Dedifferentiated amniotic fluid mesenchymal stem cell (primary cell): ENCODE results near the gene CAPN8.

Experiments used
- DNase-seq: peaks from one replicate; pipeline ENCODE4 v3.0.0-alpha.2; 2016; ENCODE audit errors: extremely low spot score

The CAPN8 gene

DNA sequence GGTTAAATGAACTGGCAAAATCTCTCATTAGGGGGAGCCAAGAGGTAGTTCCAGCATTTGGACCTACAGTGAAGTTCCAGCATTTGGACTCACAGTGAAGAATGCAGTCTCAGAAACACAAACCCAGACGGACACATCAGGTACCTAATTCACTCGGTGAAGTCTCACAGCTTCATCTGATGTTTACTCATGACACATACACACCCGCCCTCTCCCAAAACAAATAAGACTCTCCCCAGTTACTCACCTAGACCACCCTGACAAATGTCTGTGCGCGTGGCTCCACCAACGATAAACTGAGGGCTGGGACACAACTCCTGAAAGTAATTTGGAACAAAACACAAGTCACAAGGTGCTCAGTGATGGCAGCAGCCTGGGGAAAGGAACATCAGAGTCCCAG is 11.4 kb downstream of the CAPN8 start:
- no peak for DNase-seq

- DNase-seq = no peak
Measured at GRCh38 chr1:223653431-223653830, 12.1 kb downstream of the CAPN8 start.

DNA sequence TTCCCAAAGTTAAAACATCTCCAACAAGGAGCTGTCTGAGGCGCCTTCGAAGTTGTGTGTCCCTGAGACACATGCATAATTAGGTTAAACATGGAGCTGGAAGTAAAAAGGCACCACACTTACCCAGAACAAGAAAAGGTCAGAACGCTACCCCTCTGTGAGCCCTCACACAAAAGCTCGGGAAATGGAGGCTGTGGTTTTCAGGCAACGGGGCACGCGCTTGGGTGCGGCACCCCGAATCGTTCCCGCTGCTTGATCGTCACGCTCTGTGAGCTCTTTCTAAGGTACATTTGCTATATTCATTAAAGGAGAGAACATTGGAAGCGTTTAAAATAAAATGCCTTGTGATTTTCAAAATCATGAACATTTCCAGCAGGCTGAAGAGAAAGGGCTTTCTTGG is 12.5 kb downstream of the CAPN8 start:
- no peak for DNase-seq

DNA sequence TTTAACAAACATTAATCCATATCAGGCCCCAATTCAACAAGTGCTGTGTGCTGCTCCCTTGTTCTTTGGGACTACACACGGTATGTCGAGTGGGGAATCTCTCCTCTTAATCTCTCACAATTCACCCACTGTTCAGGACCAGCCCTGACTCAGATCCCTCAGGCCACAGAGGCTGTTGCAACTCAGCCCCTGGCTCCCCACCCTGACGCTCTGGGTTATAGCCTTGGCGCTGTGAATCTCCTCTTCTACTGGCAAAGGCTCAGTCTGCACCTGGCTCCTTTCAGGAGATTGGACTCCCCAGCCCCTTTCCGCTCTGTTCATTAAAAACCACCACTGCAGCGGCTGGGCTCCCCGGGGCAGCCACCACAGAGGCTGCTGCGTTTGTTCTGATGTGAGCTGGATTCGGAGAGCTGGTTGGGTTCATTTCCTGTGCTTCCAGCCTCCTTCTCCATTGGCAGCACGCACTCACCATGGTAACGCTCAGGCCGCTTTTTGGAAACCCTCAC is 13.0 kb downstream of the CAPN8 start:
- DNase-seq = no peak

DNA sequence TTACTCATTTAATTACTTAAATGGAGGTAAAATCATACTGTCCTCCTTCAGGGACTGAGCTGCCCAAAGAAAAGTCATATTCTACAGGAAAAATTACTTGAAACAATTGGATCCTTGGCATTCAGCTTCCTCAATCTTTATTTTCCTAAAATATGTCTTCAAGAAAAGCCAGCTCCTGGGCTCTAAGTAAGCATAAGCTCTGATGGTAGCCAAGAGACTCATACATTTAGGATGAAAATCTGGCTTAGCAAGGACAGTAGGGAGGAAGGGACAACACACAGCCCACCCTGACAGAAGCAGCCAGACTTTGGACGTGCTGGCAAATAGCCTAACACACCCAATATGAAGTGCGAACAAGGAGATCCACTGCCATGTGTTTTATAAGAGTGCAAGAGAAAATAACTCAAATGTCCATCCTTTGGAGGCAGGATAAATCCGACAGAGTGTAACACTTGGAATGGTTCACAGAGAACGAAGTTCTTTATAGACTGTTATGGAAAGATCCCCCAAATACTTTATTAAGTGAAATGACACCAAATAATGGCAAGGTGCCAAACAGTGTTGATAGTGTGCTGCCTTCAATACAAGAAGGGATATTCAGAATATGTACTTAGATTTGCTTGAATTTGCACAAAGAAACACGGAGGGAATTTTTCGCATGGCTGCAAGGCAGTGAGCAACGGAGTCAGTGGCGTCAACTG is 14.1 kb downstream of the CAPN8 start:
- no peak for DNase-seq

- DNase-seq = no peak
Measured at GRCh38 chr1:223650465-223650864, 15.0 kb downstream of the CAPN8 start.

- DNase-seq = no peak
Measured at GRCh38 chr1:223649222-223649621, 16.3 kb downstream of the CAPN8 start.

DNA sequence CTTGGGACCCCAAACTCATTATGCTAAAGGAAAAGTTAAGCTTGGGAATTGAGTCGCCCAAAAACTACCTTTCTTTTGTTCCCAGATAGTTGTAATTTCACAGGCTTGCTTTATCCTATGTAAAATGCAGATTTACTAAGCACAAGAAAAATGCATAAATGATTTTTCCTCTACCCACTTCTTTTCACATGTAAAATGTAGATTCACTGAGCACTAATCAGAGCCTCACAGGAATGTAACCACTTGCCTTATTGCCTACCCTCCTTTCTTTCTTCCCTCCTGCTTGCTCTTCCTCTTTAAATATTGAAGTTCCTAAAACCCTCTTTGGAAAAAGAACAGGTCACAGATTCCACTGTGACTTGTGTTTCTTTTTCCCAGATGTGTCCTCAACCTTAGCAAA is 18.3 kb downstream of the CAPN8 start:
- no peak for DNase-seq

GRCh38 chr1:223645903-223646302 is 19.6 kb downstream of the CAPN8 start:
- no peak for DNase-seq

GRCh38 chr1:223642237-223642636 is 23.3 kb downstream of the CAPN8 start:
- DNase-seq = no peak

DNA sequence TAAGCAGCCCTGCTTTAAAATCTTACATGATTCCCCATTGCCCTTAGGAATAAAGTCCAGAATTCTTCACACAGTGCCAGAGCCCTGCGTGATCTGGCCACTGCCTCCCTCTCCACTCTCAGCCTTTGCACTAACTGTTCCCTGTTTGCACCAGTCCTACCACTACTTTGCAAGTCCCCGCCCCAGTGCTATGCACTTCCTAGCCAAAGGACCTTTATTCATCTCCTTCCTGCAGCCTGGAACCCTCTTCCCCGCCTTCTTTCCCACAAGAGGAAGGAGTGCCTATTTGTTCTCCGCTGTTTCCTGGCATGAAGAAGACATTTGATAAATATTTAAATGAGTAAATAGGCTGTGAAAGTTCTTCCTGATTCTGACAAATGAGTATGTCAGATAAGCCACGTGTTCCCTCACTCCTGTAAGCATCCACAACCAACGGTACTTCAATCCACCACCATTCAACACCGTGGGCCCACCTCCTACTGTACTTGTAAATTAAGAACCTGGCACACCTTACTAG is 23.9 kb downstream of the CAPN8 start:
- no peak for DNase-seq

DNA sequence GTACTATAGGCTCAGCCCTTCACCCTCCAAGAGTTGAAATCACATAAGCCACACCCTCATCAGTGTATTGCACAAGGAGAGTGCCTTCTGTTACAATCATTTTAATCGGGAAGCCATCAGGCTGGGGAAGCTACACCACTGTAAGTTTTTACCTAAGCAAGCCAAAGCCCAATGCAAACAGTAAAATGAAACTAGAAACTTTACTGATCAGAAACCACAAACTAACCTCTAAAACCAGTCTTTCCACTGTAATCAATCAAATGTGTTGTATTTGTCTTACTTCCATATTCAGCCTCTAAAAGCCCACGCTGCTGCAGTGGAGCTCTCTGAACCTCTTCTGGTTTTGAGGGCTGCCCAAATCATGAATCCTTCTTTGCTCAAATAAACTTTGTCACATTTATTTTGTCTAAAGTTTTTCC is 26.2 kb downstream of the CAPN8 start:
- DNase-seq = no peak

GRCh38 chr1:223635236-223635635 is 30.3 kb downstream of the CAPN8 start:
- DNase-seq = no peak

GRCh38 chr1:223634423-223634822 is 31.1 kb downstream of the CAPN8 start:
- no peak for DNase-seq

DNA sequence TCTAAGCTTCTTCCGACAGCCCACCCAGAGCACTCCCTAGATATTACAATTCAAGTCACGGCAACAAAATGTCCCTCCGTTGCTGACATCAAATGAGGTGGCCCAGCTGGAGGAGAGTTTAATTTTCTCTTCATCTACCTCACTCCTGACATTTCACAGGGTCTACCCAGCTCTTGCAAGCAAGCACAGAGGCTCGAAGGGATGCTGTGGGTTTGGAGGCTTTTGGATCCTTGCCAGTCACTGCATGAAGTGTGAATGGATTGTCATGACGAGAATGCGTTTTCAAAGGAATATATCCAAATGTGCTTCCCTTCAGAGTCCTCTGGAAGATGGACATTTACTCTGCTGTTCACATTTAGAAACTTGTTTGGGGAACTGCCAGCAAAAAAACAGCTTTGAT is 33.5 kb downstream of the CAPN8 start:
- DNase-seq = no peak

DNA sequence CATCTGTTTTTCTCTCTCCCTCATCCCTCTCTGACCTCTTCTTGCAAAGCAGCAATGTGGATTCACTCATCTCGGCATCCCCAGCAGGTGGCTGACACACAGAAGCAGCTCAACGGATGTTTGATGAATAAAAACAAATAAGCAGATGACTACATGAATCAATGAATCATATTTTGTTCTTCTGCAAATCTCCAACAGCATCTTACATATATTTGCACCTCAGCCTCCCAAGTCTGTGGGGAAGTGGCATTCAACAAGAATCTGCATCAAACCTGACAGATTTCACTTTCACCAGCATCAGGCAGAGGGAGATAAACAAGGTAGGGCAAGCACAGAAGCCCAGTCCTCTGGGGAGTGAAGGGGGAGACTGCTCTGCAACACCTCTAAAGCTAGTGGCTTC is 34.0 kb downstream of the CAPN8 start:
- DNase-seq = no peak

GRCh38 chr1:223629126-223629457 is 36.4 kb downstream of the CAPN8 start:
- DNase-seq = no peak

GRCh38 chr1:223628233-223629125 is 37.0 kb downstream of the CAPN8 start:
- no peak for DNase-seq

DNA sequence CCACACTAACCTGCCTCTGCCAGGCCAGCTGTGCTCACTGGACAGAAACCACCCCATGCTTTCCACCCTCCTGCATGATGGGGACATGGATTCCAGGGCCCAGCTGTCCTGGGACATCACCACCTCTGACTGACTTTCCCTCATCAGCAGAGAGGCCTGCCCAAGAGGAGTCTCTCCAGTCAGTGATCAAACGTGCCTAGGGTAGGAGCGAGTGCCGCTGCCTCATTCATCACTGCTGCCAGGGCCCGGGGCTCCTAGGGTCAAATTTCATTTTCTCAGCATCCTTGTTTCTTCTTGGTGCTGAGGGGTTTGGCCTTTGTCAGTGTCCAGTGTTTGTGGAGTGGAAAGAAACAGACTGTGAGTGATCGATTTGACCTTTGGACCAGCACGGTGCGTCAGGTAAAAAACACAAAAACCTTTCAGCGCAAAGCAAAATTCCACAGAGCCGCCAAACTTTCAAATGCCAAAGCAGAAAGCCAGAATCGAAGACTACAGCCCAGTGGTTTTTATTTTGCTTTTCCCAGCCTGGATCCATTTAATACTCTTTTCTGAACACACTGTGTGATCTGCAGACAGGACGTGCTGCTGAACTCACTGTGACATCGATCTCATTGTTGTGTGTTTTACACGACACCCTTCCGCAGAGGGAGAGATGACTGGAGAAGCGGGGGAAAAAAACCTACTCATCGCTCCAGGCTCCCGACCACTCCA is 43.2 kb downstream of the CAPN8 start:
- DNase-seq = no peak

GRCh38 chr1:223621312-223621734 is 44.2 kb downstream of the CAPN8 start:
- DNase-seq = no peak

- no peak for DNase-seq
Measured at GRCh38 chr1:223620297-223620897, 45.1 kb downstream of the CAPN8 start.

- DNase-seq = no peak
Measured at GRCh38 chr1:223618680-223619079, 46.8 kb downstream of the CAPN8 start.
